DND-41 (cell line): Measurements from ENCODE around the gene RALGPS1.

Experiments
- ATAC-seq: fragments of 200-7000 bp; cut with Tn5 transposase; 3 replicates; pipeline ENCODE4 v1.9.1; 2021; ENCODE audit warnings: low read depth; ENCODE audit not compliant: insufficient read depth
- DNase-seq: peaks from one replicate; pipeline ENCODE4 v3.0.0-alpha.2; 2020
- H2AFZ ChIP-seq: 2 replicates; pipeline ENCODE4 v1.6.0; 2012; ENCODE audit warnings: low read depth, low read length
- H3K27ac ChIP-seq: 2 replicates; pipeline ENCODE4 v1.5.1; 2012; ENCODE audit warnings: low read length, inconsistent platforms
- H3K27me3 ChIP-seq: fragments of 200-600 bp; sonication (generic); 2 replicates; pipeline ENCODE4 v1.6.0; 2012; ENCODE audit warnings: low read length, mild to moderate bottlenecking, inconsistent platforms; ENCODE audit not compliant: insufficient read depth, poor library complexity
- H3K36me3 ChIP-seq: 2 replicates; pipeline ENCODE4 v1.5.1; 2012; ENCODE audit warnings: low read length, inconsistent platforms; ENCODE audit not compliant: insufficient read depth
- H3K4me1 ChIP-seq: 2 replicates; pipeline ENCODE4 v1.5.1; 2012; ENCODE audit warnings: mild to moderate bottlenecking, low read length; ENCODE audit not compliant: insufficient read depth
- H3K4me2 ChIP-seq: 2 replicates; pipeline ENCODE4 v1.6.0; 2012; ENCODE audit warnings: mild to moderate bottlenecking, moderate library complexity, low read length, inconsistent platforms; ENCODE audit not compliant: insufficient read depth
- H3K4me3 ChIP-seq, 2 experiments: fragments of 200-600 bp in 1 of 2; shearing (Covaris generic) in 1 of 2; 2 replicates each; pipeline ENCODE4 v1.5.1; 2012 to 2016; ENCODE audit warnings: inconsistent platforms in 2 of 2, low read length in 2 of 2, mild to moderate bottlenecking in 2 of 2, low read depth in 1 of 2, moderate library complexity in 1 of 2
- H3K79me2 ChIP-seq: 2 replicates; pipeline ENCODE4 v1.6.0; 2012; ENCODE audit warnings: low read length, inconsistent platforms; ENCODE audit not compliant: insufficient read depth
- H3K9ac ChIP-seq: 2 replicates; pipeline ENCODE4 v1.6.0; 2012; ENCODE audit warnings: low read depth, mild to moderate bottlenecking, inconsistent platforms, low read length, moderate library complexity
- H3K9me3 ChIP-seq: 2 replicates; pipeline ENCODE4 v1.5.1; 2012; ENCODE audit warnings: low read length, moderate library complexity, mild to moderate bottlenecking, inconsistent platforms; ENCODE audit not compliant: insufficient read depth, severe bottlenecking
- H4K20me1 ChIP-seq: 2 replicates; pipeline ENCODE4 v1.6.0; 2012; ENCODE audit warnings: low read length; ENCODE audit not compliant: insufficient read depth
- CTCF ChIP-seq: IDR thresholded peaks from 2 replicates; pipeline ENCODE4 v1.5.1; 2012; ENCODE audit warnings: borderline replicate concordance, low read length, moderate library complexity, mild to moderate bottlenecking; ENCODE audit not compliant: poor library complexity, severe bottlenecking; ENCODE audit errors: extremely low read depth
- EZH2 ChIP-seq: IDR thresholded peaks from 3 replicates; pipeline ENCODE4 v1.6.1; 2012; ENCODE audit warnings: borderline replicate concordance, low read depth, mild to moderate bottlenecking, moderate library complexity, low read length, inconsistent platforms; ENCODE audit not compliant: severe bottlenecking

The RALGPS1 gene

DNA sequence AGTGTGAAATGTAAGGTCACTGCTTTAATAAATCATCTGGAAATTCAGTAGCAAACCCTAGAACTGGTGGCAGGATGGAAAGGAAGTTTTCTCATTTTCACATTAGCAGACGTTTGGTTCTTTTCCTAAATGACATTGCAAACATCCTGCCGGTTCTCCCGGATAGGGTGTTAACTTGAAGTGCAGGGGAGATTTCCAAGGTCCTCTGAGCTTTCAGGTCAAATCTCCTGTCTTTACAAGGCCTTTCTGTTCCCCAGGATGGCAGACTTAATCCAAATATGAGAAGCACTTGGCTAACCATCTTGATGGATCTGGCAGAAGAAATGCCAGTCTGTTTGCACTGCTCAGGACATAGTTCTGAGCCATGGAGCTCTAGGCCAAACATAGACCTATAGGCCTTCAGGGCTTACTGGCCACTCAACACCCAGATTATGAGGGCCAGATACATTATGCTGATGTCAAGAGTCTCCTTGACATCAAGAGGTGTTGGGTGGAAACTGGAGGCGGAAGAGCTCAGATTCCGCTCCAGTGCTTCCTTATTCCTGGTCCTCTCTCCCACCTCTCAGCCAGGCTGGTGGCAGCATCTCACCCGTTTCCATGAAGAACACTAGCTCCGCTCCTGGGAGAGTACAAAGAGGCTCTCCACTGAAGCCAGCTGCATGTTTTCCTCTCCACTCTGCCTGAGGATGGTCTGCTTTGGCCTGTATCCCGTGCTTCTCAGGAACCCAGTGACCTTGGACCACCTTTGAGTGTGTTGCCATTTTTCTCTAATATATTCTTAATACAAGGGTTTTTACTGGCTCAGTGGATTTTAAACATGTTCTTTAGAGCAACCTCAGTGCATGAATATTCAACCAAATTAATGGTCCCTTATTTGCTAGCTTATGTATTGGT is 61.0 kb downstream of the RALGPS1 start:
- Histone ChIP-seq H3K9ac (no peak overlapping the region), H3K27me3 (peaks cover 62% of the 10 kb centered on the region), H4K20me1 (peaks cover 43% of the 10 kb centered on the region; the same call in 1 of the 2 replicates), H3K4me1 (no peaks in the 10 kb centered on the region), H2AFZ (no peak overlapping the region), H3K4me3 (no peak overlapping the region), H3K27ac (no peak overlapping the region), H3K79me2 (no peaks in the 10 kb centered on the region), H3K36me3 (no peaks in the 10 kb centered on the region), H3K4me2 (no peak overlapping the region), H3K9me3 (no peaks in the 10 kb centered on the region)
- DNase-seq (no peak), ATAC-seq (no peak)
- no peak for TF ChIP-seq CTCF
- no peak for TF ChIP-seq EZH2

DNA sequence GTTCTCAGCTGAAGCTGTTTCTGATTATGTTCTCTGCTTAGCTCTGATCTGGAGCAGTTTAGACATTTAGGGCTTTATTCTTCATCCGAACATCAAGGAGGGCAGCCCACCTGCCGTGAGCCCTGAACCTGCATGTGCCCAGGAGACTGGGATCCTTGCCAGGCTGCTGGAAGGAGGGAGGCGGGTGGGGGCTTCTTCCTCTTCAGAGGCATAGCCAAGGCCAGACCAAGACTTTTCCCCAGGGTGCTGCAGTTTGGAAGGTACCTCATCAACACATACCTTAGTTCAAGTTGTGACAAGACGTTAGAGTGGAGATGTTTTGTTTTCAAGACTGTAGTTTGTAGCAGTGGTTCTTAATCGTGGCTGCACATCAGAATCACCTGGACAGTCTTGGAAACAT is 64.9 kb downstream of the RALGPS1 start:
- no peak for ATAC-seq
- no peak for DNase-seq
- peaks cover 68% of the 10 kb centered on the region for H3K27me3 ChIP-seq
- no peak overlapping the region for H2AFZ ChIP-seq
- no peaks in the 10 kb centered on the region for H3K4me1 ChIP-seq
- H4K20me1 ChIP-seq, result peaks cover 50% of the 10 kb centered on the region; the same call in 1 of the 2 replicates
- no peak overlapping the region for H3K4me2 ChIP-seq
- no peaks in the 10 kb centered on the region for H3K79me2 ChIP-seq
- H3K9ac ChIP-seq, result no peak overlapping the region
- H3K4me3 ChIP-seq, result no peak overlapping the region
- H3K27ac ChIP-seq, result no peak overlapping the region
- TF ChIP-seq EZH2 (no peak), CTCF (no peak)
- no peaks in the 10 kb centered on the region for H3K36me3 ChIP-seq
- peaks cover 7% of the 10 kb centered on the region for H3K9me3 ChIP-seq

GRCh38 chr9:126980231-126980630 is 65.6 kb downstream of the RALGPS1 start:
- H3K4me2 ChIP-seq, result no peak overlapping the region
- no peaks in the 10 kb centered on the region for H3K36me3 ChIP-seq

More at GRCh38 chr9:126980231-126980630, 65.6 kb downstream of the RALGPS1 start:
- no peak for TF ChIP-seq CTCF
- TF ChIP-seq EZH2, result no peak
- H4K20me1 ChIP-seq, result peaks cover 47% of the 10 kb centered on the region; the same call in 1 of the 2 replicates
- H2AFZ ChIP-seq, result no peak overlapping the region
- H3K9ac ChIP-seq, result no peak overlapping the region
- ATAC-seq, result no peak
- peaks cover 7% of the 10 kb centered on the region for H3K9me3 ChIP-seq
- no peak overlapping the region for H3K4me3 ChIP-seq
- H3K27me3 ChIP-seq, result peaks cover 67% of the 10 kb centered on the region
- H3K79me2 ChIP-seq, result no peaks in the 10 kb centered on the region
- H3K4me1 ChIP-seq, result no peaks in the 10 kb centered on the region
- H3K27ac ChIP-seq, result no peak overlapping the region
- no peak for DNase-seq
